WTC11 (cell line): Measurements from ENCODE around the gene GTF2I.
"Not testable (repeated sequence)": the region's sequence is repeated elsewhere in the genome, so short reads cannot be mapped to it uniquely, and the experiment has no call there.

ENCODE experiments used
- CBFB ChIP-seq: sonication (generic); formaldehyde crosslinking; IDR thresholded peaks from 2 replicates; pipeline ENCODE4 v1.8.1; 2022; ENCODE audit warnings: mild to moderate bottlenecking, low read depth, missing genetic modification reagents
- CREB1 ChIP-seq: sonication (generic); formaldehyde crosslinking; IDR thresholded peaks from 2 replicates; pipeline ENCODE4 v1.8.0; 2023; ENCODE audit warnings: mild to moderate bottlenecking, missing genetic modification reagents
- ESRRA ChIP-seq: sonication (generic); formaldehyde crosslinking; IDR thresholded peaks from 2 replicates; pipeline ENCODE4 v1.8.1; 2022; ENCODE audit warnings: mild to moderate bottlenecking, missing genetic modification reagents, borderline replicate concordance
- FOXK1 ChIP-seq: sonication (generic); formaldehyde crosslinking; IDR thresholded peaks from 2 replicates; pipeline ENCODE4 v1.8.0; 2022; ENCODE audit warnings: mild to moderate bottlenecking, moderate library complexity, missing genetic modification reagents
- NFE2L1 ChIP-seq: sonication (generic); formaldehyde crosslinking; IDR thresholded peaks from 2 replicates; pipeline ENCODE4 v1.8.1; 2023; ENCODE audit warnings: missing genetic modification reagents
- NR2C2 ChIP-seq: sonication (generic); formaldehyde crosslinking; IDR thresholded peaks from 2 replicates; pipeline ENCODE4 v1.8.0; 2022; ENCODE audit warnings: mild to moderate bottlenecking, missing genetic modification reagents
- SP1 ChIP-seq: sonication (generic); formaldehyde crosslinking; conservative IDR thresholded peaks from 2 replicates; pipeline ENCODE4 v1.8.1; 2022; ENCODE audit warnings: missing genetic modification reagents
- TEAD4 ChIP-seq: sonication (generic); formaldehyde crosslinking; IDR thresholded peaks from 2 replicates; pipeline ENCODE4 v1.8.0; 2022; ENCODE audit warnings: mild to moderate bottlenecking, missing genetic modification reagents
- TF ChIP-seq, protein P1 (sequence below): sonication (generic); formaldehyde crosslinking; IDR thresholded peaks from 2 replicates; pipeline ENCODE4 v1.8.0; 2022; ENCODE audit warnings: mild to moderate bottlenecking, missing genetic modification reagents
- TF ChIP-seq, protein P2 (sequence below): fragments of 200-600 bp; IDR thresholded peaks from 2 replicates; pipeline ENCODE4 v1.8.0; 2022; ENCODE audit warnings: antibody characterized with exemption
- TF ChIP-seq, protein P3 (sequence below): sonication (generic); formaldehyde crosslinking; IDR thresholded peaks from 2 replicates; pipeline ENCODE4 v1.8.1; 2022; ENCODE audit warnings: mild to moderate bottlenecking, moderate library complexity, missing genetic modification reagents
- TF ChIP-seq, protein P4 (sequence below): sonication (generic); formaldehyde crosslinking; IDR thresholded peaks from 2 replicates; pipeline ENCODE4 v1.8.0; 2022; ENCODE audit warnings: mild to moderate bottlenecking, missing genetic modification reagents
- TF ChIP-seq, protein P5 (sequence below): sonication (generic); formaldehyde crosslinking; IDR thresholded peaks from 2 replicates; pipeline ENCODE4 v1.8.0; 2022; ENCODE audit warnings: mild to moderate bottlenecking, missing genetic modification reagents
- TF ChIP-seq, protein P6 (sequence below): sonication (generic); formaldehyde crosslinking; conservative IDR thresholded peaks from 2 replicates; pipeline ENCODE4 v1.8.1; 2022; ENCODE audit warnings: mild to moderate bottlenecking, missing genetic modification reagents

DNA sequence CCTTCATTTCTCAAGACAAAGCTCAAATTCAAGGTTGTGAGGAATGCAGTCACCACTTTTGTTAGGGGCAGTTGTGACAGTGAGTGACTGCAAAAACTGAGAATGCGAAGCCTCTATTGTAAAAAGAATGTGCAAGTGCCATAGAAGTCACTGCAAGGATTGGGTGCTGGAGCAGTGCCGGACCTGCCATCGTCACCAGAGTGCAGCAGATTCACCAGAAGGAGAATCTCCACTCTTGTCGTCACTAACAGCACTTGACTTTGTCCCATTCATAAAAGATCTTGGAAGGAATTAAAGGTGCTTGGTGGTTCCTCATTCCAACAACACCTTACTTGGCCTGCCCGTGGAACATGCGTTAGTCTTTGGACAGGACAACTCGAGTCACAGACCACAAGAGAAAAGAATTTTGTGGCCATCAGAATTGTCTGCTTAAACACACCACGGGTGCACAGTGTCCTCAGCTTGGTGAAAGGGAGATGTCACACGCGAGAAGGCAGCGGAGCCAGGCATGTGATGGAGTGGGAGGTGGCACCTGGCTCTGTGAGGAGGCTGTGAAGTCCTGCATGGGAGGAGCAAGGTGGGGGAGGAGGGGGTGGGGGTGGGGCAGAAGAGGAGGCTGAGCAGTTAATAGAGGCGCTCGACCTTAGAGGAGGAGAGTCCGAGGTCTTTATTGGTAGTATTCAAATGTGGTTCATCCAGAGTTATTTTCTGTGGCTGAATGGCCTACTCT lies 82.6 kb downstream of the GTF2I start:
- TF ChIP-seq, protein P1, sequence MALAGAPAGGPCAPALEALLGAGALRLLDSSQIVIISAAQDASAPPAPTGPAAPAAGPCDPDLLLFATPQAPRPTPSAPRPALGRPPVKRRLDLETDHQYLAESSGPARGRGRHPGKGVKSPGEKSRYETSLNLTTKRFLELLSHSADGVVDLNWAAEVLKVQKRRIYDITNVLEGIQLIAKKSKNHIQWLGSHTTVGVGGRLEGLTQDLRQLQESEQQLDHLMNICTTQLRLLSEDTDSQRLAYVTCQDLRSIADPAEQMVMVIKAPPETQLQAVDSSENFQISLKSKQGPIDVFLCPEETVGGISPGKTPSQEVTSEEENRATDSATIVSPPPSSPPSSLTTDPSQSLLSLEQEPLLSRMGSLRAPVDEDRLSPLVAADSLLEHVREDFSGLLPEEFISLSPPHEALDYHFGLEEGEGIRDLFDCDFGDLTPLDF (CRISPR knock-in tag) = not testable (repeated sequence)
- TF ChIP-seq, protein P2, sequence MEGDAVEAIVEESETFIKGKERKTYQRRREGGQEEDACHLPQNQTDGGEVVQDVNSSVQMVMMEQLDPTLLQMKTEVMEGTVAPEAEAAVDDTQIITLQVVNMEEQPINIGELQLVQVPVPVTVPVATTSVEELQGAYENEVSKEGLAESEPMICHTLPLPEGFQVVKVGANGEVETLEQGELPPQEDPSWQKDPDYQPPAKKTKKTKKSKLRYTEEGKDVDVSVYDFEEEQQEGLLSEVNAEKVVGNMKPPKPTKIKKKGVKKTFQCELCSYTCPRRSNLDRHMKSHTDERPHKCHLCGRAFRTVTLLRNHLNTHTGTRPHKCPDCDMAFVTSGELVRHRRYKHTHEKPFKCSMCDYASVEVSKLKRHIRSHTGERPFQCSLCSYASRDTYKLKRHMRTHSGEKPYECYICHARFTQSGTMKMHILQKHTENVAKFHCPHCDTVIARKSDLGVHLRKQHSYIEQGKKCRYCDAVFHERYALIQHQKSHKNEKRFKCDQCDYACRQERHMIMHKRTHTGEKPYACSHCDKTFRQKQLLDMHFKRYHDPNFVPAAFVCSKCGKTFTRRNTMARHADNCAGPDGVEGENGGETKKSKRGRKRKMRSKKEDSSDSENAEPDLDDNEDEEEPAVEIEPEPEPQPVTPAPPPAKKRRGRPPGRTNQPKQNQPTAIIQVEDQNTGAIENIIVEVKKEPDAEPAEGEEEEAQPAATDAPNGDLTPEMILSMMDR = not testable (repeated sequence)
- TF ChIP-seq, protein P3, sequence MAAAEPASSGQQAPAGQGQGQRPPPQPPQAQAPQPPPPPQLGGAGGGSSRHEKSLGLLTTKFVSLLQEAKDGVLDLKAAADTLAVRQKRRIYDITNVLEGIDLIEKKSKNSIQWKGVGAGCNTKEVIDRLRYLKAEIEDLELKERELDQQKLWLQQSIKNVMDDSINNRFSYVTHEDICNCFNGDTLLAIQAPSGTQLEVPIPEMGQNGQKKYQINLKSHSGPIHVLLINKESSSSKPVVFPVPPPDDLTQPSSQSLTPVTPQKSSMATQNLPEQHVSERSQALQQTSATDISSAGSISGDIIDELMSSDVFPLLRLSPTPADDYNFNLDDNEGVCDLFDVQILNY (CRISPR knock-in tag) = not testable (repeated sequence)
- TF ChIP-seq TEAD4 (CRISPR knock-in tag); CREB1 (CRISPR knock-in tag); SP1 (CRISPR knock-in tag); NR2C2; FOXK1 (CRISPR knock-in tag); CBFB (CRISPR knock-in tag); ESRRA (CRISPR knock-in tag); NFE2L1: not testable (repeated sequence)
- TF ChIP-seq, protein P4, sequence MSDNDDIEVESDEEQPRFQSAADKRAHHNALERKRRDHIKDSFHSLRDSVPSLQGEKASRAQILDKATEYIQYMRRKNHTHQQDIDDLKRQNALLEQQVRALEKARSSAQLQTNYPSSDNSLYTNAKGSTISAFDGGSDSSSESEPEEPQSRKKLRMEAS (CRISPR knock-in tag) = not testable (repeated sequence)
- TF ChIP-seq, protein P5, sequence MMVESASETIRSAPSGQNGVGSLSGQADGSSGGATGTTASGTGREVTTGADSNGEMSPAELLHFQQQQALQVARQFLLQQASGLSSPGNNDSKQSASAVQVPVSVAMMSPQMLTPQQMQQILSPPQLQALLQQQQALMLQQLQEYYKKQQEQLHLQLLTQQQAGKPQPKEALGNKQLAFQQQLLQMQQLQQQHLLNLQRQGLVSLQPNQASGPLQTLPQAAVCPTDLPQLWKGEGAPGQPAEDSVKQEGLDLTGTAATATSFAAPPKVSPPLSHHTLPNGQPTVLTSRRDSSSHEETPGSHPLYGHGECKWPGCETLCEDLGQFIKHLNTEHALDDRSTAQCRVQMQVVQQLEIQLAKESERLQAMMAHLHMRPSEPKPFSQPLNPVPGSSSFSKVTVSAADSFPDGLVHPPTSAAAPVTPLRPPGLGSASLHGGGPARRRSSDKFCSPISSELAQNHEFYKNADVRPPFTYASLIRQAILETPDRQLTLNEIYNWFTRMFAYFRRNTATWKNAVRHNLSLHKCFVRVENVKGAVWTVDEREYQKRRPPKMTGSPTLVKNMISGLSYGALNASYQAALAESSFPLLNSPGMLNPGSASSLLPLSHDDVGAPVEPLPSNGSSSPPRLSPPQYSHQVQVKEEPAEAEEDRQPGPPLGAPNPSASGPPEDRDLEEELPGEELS (CRISPR knock-in tag) = not testable (repeated sequence)
- TF ChIP-seq, protein P6, sequence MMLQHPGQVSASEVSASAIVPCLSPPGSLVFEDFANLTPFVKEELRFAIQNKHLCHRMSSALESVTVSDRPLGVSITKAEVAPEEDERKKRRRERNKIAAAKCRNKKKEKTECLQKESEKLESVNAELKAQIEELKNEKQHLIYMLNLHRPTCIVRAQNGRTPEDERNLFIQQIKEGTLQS (CRISPR knock-in tag) = not testable (repeated sequence)
